Hepatocyte (in vitro differentiated cells): ENCODE results near the gene NKAIN1.

ENCODE experiments used
- EZH2phosphoT487 ChIP-seq: fragments of 200-600 bp; sonication (generic); IDR thresholded peaks from one replicate; pipeline ENCODE4 v1.6.1; 2018; ENCODE audit warnings: antibody characterized with exemption, mild to moderate bottlenecking, low read depth, moderate library complexity; ENCODE audit not compliant: unreplicated experiment, severe bottlenecking
- TF ChIP-seq, protein P1 (sequence below): fragments of 200-600 bp; sonication (generic); IDR thresholded peaks from 2 replicates; pipeline ENCODE4 v1.5.1; 2016; ENCODE audit warnings: antibody characterized with exemption, mild to moderate bottlenecking; ENCODE audit not compliant: poor library complexity

DNA sequence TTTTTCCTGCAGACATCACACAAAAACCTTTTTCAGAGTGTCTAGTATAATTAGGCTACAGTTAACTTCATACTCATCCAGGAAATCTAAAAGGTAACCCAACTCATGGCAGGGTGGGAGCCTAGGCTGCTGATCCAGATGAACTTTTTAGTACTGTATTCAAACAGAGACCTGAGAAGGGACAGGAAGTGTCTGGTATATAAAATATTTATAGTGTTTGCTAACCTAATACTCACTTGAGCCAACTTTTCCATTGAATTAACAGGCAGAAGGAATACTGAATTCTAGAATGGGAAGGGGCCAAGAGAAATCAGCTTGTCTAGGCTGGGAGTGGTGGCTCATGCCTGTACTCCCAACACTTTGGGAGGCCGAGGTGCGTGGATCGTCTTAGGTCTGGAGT, 22.2 kb upstream of the NKAIN1 start:
- TF ChIP-seq, protein P1, sequence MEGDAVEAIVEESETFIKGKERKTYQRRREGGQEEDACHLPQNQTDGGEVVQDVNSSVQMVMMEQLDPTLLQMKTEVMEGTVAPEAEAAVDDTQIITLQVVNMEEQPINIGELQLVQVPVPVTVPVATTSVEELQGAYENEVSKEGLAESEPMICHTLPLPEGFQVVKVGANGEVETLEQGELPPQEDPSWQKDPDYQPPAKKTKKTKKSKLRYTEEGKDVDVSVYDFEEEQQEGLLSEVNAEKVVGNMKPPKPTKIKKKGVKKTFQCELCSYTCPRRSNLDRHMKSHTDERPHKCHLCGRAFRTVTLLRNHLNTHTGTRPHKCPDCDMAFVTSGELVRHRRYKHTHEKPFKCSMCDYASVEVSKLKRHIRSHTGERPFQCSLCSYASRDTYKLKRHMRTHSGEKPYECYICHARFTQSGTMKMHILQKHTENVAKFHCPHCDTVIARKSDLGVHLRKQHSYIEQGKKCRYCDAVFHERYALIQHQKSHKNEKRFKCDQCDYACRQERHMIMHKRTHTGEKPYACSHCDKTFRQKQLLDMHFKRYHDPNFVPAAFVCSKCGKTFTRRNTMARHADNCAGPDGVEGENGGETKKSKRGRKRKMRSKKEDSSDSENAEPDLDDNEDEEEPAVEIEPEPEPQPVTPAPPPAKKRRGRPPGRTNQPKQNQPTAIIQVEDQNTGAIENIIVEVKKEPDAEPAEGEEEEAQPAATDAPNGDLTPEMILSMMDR = no peak
- no peak for TF ChIP-seq EZH2phosphoT487
